ENCODE measurements around the gene SLC13A5. TPM values are rescaled to one million over a fixed set of nuclear protein-coding genes. Genes with fewer than 3 reads are reported as not detected.
"Not testable (repeated sequence)": the region's sequence is repeated elsewhere in the genome, so short reads cannot be mapped to it uniquely, and the experiment has no call there.

SLC13A5 gene
- 1 to 10 TPM; 2.4 to 4.1 (median 3.5) TPM for polyA plus RNA-seq (ENCODE audit: insufficient read length in 3 of 3)
- long read RNA-seq, donor 1, full-length matches to known transcripts: 3 of 3 reads
- long read RNA-seq, donor 1, partial matches to known transcripts: 0 of 3 reads
- long read RNA-seq, donor 1, other reads (novel, unspliced or antisense): 0 of 3 reads
- long read RNA-seq, donor 2, full-length matches to known transcripts: 4 of 4 reads
- long read RNA-seq, donor 2, partial matches to known transcripts: 0 of 4 reads
- long read RNA-seq, donor 2, other reads (novel, unspliced or antisense): 0 of 4 reads
- long read RNA-seq, donor 3, full-length matches to known transcripts: 1 of 1 reads
- long read RNA-seq, donor 3, partial matches to known transcripts: 0 of 1 reads
- long read RNA-seq, donor 3, other reads (novel, unspliced or antisense): 0 of 1 reads
- long read RNA-seq, donor 4, full-length matches to known transcripts: 3 of 3 reads
- long read RNA-seq, donor 4, partial matches to known transcripts: 0 of 3 reads
- long read RNA-seq, donor 4, other reads (novel, unspliced or antisense): 0 of 3 reads
- long read RNA-seq, donor 5: 0 reads
- long read RNA-seq, donor 6, full-length matches to known transcripts: 3 of 3 reads
- long read RNA-seq, donor 6, partial matches to known transcripts: 0 of 3 reads
- long read RNA-seq, donor 6, other reads (novel, unspliced or antisense): 0 of 3 reads
- long read RNA-seq, donor 7, full-length matches to known transcripts: 1 of 1 reads
- long read RNA-seq, donor 7, partial matches to known transcripts: 0 of 1 reads
- long read RNA-seq, donor 7, other reads (novel, unspliced or antisense): 0 of 1 reads
- long read RNA-seq, donor 8: 0 reads
- long read RNA-seq, donor 9, full-length matches to known transcripts: 1 of 1 reads
- long read RNA-seq, donor 9, partial matches to known transcripts: 0 of 1 reads
- long read RNA-seq, donor 9, other reads (novel, unspliced or antisense): 0 of 1 reads
- long read RNA-seq, donor 10, full-length matches to known transcripts: 2 of 2 reads
- long read RNA-seq, donor 10, partial matches to known transcripts: 0 of 2 reads
- long read RNA-seq, donor 10, other reads (novel, unspliced or antisense): 0 of 2 reads
- long read RNA-seq, donor 11, full-length matches to known transcripts: 1 of 1 reads
- long read RNA-seq, donor 11, partial matches to known transcripts: 0 of 1 reads
- long read RNA-seq, donor 11, other reads (novel, unspliced or antisense): 0 of 1 reads
- long read RNA-seq, donor 12: 0 reads
- long read RNA-seq, donor 13: 0 reads
- long read RNA-seq, donor 14: 0 reads
- long read RNA-seq, donor 15, full-length matches to known transcripts: 3 of 3 reads
- long read RNA-seq, donor 15, partial matches to known transcripts: 0 of 3 reads
- long read RNA-seq, donor 15, other reads (novel, unspliced or antisense): 0 of 3 reads
- long read RNA-seq, donor 16, full-length matches to known transcripts: 2 of 2 reads
- long read RNA-seq, donor 16, partial matches to known transcripts: 0 of 2 reads
- long read RNA-seq, donor 16, other reads (novel, unspliced or antisense): 0 of 2 reads

DNA sequence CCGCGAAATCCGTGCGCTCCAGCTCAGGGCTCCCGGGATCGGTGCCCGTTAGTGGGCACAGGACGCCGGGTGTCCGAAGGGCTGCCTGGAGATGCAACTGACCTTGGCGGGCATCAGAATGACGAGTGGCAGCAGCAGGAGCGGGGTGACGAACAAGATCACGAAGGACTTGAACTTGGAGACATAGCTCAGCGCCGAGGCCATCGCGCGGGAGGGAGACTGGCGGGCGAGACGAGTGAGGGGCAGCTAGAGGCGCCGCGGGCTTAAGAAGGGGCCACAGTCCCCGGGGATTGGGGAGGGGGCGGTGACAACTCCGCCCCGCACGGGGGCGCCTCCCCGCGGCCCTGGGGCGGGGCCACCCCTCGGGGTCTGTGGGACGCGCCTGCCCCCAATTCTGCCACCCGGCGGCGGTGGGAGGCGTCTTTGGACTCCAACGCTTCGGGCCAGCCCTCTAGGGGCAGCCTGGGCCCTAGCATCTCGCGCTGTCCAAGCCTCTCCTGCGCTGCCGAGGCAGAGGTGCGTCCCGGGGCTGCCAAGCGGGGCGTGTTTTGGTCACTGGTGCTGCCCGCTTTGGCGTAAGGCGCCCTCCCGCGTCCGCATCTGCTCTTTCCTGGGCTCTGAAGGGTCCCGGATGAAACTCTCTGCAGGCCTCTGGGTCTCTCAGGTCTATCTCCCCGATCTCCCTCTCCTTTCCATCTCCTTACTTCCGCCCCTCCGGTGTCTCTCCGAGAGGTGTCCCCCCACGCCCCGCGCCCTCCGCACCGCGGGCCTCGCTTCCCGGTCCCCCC lies at the start of gene SLC13A5:
TSS of gene SLC13A5 (minus strand) at position 240 of the 788 bp plus-strand sequence. CDS start at position 204, 36 bp downstream.
- peak in 2 of 11 donors; percentile 30 to 36 for DNase-seq (ENCODE audit: extremely low read depth in 1 of 11, low read depth in 9 of 11, low spot score in 4 of 11)

- no peak for DNase-seq (ENCODE audit: extremely low read depth in 1 of 11, low read depth in 9 of 11, low spot score in 4 of 11)
These were observed 48.6 kb upstream of the SLC13A5 start for GRCh38 chr17:6761779-6762178.

DNA sequence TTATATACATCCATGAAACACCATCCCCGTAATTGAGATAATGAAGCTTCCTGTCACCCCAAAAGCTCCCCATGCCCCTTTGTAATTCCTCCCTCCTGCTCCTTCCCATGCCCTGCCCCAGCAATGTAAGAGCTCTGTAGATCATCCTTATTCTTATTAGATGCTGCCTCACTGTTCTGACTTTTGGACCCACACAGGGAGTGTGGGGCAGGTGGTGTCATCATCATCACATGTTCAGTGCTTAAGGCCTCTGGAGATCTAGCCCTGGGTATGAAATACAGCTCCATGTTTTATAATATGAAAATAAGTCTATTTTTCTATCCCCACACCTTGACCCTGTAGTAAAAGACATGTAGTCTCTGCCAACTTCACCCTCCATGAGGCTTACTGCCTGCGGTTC lies 44.6 kb upstream of the SLC13A5 start:
- DNase-seq (ENCODE audit: extremely low read depth in 1 of 11, low read depth in 9 of 11, low spot score in 4 of 11): no peak

GRCh38 chr17:6756425-6757031 lies 43.4 kb upstream of the SLC13A5 start:
- no peak for DNase-seq (ENCODE audit: extremely low read depth in 1 of 11, low read depth in 9 of 11, low spot score in 4 of 11)

GRCh38 chr17:6755731-6756184 lies 42.6 kb upstream of the SLC13A5 start, which contains the start of gene XAF1:
Gene XAF1, plus strand, starts transcription at chr17:6756046. Its CDS starts 33 bp downstream, at chr17:6756079.
- peak in 1 of 11 donors; percentile 12 for DNase-seq (ENCODE audit: extremely low read depth in 1 of 11, low read depth in 9 of 11, low spot score in 4 of 11)

- no peak for DNase-seq (ENCODE audit: extremely low read depth in 1 of 11, low read depth in 9 of 11, low spot score in 4 of 11)
These were observed 42.1 kb upstream of the SLC13A5 start for GRCh38 chr17:6755281-6755680.

GRCh38 chr17:6753546-6753945 lies 40.4 kb upstream of the SLC13A5 start:
- no peak for DNase-seq (ENCODE audit: extremely low read depth in 1 of 11, low read depth in 9 of 11, low spot score in 4 of 11)

DNA sequence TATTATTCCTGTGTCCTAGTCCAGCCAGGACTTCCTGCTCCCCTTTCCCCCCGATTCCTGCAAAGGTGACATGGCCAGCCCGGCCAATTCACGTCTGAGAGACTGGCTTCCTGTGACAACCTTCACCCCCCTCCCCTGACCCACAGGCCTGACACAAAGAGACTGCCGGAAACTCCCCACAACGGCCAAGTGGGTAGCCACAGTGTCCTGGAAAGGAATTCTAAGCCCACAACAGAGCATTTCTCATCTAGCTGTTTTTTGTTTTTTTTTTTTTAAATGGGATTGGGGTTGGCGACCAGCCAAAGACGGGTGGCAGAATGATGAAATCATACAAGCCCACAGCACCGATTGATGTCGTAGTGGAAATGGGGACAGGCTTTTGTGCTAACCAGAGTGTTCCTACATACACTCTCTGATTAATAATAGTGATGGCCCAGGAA lies 39.9 kb upstream of the SLC13A5 start:
- peak in 3 of 11 donors; percentile 23 to 43 (median 30) for DNase-seq (ENCODE audit: extremely low read depth in 1 of 11, low read depth in 9 of 11, low spot score in 4 of 11)

DNA sequence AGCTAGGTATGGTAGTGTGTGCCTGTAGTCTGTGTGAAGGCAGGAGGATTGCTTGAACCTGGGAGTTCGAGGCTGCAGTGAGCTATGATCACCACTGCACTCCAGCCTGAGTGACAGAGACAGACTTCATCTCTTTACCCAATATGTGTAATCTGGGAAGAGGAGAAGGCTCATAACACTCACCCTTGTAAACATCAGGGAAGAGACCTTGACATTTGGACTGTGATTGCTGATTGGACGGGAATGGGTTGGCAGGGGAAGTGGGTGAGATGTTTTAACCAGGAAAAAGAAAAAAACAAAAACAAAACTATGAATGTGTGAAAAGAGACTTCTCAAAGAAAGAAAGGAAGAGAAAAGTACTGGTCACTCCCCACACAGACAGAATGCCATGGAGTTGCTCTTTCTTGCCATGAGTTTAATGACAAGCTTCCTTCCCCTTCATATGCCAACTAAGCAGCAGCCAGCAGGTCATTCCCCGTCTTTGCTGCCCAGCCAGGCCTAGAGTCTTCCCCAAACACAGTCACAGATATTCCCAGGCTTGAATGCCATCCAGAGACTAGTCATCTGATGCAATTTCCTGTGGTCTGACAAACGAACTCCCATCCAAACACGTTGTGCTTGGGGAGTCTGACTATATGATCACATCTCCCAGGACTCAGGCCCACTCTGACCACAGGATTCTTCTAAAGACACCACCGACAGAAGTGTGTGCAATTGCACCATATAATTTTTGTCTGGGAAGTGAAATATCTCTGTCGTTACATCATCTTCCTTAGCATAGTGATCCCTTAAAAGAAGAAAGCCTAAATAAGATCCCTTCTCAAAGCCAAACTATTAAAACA lies 39.1 kb upstream of the SLC13A5 start:
- DNase-seq (ENCODE audit: extremely low read depth in 1 of 11, low read depth in 9 of 11, low spot score in 4 of 11): no peak

GRCh38 chr17:6749519-6749918 lies 36.4 kb upstream of the SLC13A5 start:
- DNase-seq (ENCODE audit: extremely low read depth in 1 of 11, low read depth in 9 of 11, low spot score in 4 of 11): no peak

DNA sequence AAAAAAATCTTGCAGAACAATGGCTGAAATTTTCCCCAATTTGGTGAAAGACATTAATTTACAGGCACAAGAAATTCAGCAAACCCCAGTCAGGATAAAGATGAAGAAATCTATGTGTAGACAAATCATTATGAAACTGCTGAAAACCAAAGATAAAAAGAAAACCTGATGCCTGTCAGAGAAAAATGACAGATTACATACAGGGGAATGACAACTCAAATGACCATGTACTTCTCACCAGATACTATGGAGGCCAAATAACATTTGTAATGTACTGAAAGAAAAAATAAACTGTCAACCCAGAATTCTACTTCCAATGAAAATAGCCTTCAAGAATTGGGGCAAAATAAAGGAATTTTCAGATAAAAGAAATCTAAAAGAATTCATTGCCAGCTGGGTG lies 35.4 kb upstream of the SLC13A5 start:
- no peak for DNase-seq (ENCODE audit: extremely low read depth in 1 of 11, low read depth in 9 of 11, low spot score in 4 of 11)

GRCh38 chr17:6746665-6747064 lies 33.5 kb upstream of the SLC13A5 start:
- not testable (repeated sequence) for DNase-seq (ENCODE audit: extremely low read depth in 1 of 11, low read depth in 9 of 11, low spot score in 4 of 11)

GRCh38 chr17:6729531-6729930 lies 16.4 kb upstream of the SLC13A5 start:
- DNase-seq (ENCODE audit: extremely low read depth in 1 of 11, low read depth in 9 of 11, low spot score in 4 of 11): no peak

DNA sequence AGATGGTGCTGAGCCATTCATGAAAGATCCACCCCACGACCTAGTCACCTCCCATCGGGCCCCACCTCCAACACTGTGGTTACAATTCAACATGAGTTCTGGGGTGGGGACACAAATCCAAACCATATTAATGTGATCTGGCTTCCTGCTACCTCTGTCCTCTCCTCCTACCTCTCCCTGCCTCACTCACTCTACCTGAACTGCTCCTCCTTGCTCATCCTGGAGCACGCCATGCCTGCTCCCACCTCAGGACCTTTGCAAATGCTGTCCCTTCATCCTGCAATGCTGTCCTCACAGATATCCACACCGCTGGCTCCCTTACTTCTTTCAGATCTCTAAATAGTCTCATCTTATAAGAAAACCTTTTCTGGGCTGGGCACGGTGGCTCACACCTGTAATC lies 10.8 kb upstream of the SLC13A5 start:
- DNase-seq (ENCODE audit: extremely low read depth in 1 of 11, low read depth in 9 of 11, low spot score in 4 of 11): no peak

DNA sequence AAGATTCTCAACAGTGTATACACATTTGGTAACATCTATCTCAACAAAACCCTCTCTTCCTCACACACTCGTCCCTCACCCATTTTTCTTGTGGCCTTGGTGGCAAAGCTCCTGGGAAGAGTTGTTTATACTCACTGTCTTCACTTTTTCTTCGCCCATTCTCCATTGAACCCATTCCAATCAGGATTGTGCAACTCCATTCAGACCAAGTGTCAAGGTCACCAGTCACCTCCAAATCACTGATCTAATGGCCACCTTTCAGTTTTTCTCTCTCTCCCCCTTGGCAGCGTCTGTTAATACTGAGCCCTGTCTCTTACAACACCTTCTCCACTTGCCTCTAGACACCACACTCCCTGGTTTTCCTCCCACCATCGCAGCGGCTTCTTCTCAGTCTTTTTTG lies 8.6 kb upstream of the SLC13A5 start:
- DNase-seq (ENCODE audit: extremely low read depth in 1 of 11, low read depth in 9 of 11, low spot score in 4 of 11): no peak

DNA sequence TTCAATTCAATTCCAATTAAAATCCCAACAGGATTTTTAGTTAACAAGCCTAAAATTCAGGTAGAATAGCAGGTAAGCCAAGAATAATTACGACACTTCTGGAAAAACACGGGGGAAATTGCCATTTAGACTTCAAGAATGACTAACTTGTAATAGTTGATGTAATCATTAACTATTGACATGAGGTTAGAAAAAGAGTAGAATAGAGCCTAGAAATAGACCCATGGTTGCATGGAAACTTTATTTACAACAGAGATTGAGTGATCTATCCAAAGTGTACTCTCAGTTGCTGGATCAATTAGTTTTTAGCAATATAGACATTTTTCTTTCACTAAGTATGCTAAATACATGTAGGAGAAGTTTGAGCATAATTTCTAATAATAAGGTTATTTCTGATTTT lies 3.6 kb upstream of the SLC13A5 start:
- DNase-seq (ENCODE audit: extremely low read depth in 1 of 11, low read depth in 9 of 11, low spot score in 4 of 11): no peak
